HG03095 (cell line): ENCODE measurements around the gene DOCK1.
"Not testable (repeated sequence)": the region's sequence is repeated elsewhere in the genome, so short reads cannot be mapped to it uniquely, and the experiment has no call there.

Source experiments
- ATAC-seq: cut with Tn5 transposase; IDR thresholded peaks from one replicate; pipeline ENCODE4 v1.9.1; 2021; ENCODE audit warnings: moderate library complexity; ENCODE audit not compliant: unreplicated experiment

The DOCK1 gene

DNA sequence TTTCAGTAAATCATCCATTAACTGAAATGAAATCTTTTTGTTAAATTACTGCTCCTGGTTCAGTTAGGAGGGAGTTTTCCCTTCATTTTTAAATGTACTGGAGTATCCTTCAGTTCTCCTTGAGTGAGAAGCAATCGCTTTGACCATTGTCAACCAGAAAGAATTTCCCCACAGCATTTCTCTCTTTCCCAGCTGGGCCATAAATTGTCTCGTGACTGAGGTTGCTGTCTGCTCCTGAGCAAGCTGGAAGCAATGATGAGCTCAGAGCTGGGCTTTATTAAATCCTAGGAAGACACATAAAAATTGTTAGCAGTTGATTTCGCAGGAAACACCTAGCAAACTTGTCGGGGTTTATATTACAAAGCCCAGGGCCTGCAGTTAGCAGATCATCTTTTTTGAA, 393.2 kb downstream of the DOCK1 start:
- no peak for ATAC-seq

DNA sequence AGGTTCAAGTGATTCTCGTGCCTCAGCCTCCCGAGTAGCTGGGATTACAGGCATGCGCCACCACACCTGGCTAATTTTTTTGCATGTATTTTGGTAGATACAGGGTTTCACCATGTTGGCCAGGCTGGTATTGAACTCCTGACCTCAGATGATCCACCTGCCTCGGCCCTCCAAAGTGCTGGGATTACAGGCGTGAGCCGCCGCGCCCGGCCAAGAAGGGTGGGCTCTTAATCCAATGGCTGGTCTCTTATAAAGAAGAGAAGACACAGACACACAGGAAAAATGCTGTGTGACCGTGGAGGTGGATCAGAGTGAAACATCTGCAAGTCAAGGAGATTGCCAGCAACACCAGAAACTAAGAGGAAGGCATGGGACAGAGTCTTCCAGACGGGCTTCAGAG, 394.0 kb downstream of the DOCK1 start:
- not testable (repeated sequence) for ATAC-seq

DNA sequence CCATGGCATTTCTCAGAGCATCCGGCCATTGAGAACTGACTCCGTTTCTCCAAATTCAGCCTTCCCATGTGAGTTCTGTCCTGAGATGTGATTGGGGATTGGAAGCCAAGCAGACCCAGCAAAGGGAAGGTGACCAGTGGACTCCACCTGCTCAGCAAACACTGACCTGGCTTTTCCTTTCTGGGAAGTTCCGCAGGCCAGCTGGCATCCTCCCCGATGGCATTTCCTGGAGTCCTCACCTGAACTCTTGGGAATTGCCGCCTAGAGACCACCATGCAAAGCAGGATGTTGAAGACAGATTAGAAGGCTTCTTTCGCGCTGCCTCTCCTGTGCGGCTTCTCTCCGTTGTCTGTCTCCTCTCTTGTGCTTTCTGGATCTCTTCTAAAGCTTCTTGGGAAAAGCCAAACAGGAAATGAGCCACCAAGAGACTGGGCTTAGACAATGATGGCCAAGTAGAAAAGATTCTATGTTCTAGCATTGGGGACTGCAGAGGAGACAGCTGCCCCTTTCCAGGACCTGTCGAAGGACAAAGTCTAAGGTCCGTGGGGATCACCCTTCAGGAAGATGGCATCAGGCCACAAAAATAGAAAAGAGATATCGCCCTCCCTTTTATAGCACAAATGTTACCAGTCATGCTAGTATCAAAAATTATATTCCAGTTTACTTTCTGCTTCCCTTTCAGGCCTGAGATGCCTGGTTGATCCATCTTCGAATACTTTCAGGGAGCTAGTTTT, 394.9 kb downstream of the DOCK1 start:
- ATAC-seq = no peak

DNA sequence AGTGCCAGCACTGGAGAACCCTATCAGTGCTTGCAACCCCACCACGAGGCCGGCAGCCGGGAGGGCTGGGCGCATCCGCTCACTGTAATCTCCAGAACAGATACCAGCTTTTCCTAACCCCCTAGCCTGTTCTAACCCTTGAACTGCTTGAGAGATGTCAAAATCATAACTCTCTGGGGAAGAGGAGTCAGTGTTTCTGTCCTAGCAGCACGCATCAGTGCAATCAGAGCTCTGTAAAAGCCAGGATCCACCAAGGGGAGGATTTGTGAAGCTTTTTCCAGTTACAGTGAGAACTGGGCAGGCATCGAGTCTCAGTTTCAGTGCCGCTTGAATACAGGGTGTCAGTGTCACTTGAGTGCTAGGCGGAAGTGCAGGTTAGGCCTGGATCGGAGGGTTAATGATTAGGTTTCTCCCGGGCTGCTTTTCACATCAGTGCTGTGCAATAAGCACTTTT, 395.7 kb downstream of the DOCK1 start:
- ATAC-seq = no peak

DNA sequence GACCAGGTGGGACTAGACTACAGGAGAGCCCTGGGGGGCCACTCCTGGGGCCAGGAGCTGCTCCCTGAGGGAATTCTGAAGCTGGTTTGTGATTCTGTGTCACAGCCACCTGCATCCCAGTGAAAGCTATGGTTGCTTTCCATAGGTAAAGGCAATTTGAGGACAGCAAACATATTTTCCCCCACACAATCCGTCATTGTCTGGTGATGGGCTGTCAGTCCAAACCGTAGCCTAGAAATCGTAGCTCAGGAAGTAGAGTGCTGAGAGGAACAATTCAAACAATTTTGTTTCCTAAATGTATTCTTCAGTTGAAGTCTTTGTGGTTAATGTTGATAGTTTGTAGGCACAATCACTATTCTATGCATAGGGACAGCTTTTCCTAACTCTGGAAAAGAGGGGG, 397.1 kb downstream of the DOCK1 start:
- ATAC-seq = no peak

DNA sequence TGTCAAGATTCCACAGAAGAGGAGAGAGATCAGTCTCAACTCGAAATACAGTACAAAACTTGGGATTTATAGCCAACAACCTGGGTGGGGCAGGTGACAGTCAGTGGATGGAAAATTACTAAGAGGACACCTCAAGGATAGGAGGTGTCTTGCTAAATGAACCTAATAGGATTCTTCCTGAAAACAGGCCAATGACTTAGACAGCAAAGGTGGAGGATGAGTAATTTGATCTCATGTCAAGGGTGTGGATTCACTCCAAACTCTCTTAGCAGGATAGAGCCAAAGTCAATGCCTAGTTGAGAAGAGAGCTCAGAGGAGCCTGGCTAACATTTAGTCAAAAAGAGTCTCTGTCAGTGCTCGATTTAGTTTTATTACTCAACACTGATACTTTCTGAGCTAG, 397.9 kb downstream of the DOCK1 start:
- no peak for ATAC-seq

DNA sequence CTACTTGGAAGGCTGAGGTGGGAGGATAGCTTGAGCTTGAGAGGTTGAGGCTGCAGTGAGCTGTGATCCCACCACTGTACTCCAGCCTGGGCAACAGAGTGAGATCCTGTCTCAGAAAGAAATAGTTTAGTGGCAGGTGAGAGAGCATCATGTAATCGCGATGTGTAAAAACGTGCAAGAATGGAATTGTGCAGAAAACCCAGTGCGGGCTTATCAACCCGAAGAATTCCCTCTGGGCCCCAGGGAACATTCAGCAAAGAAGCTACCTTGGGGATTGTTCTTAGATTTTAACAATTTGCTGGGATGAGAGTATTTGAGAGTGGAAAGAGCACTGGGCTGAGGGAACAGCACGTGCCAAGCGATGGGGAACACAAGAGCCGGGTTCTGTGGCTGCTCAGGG, 398.5 kb downstream of the DOCK1 start:
- ATAC-seq = no peak

DNA sequence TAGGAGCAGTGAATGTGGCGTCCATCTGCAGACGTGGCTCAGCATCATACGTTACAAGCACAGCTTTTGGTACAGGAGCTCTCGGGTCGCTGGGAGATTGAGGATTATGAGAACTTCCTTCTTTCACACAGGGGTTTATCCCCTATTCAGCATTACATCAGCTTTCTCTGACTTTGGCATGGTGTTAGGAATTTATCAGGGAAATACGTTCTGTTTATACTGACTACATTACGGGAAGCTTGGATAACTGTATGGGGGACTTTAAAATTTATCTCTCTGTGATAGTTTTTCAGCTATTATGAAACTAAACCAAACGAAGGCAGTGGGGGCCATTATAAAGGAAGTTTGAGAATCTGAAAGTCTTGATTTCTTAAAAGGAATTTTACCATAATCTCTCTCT, 401.3 kb downstream of the DOCK1 start:
- no peak for ATAC-seq

DNA sequence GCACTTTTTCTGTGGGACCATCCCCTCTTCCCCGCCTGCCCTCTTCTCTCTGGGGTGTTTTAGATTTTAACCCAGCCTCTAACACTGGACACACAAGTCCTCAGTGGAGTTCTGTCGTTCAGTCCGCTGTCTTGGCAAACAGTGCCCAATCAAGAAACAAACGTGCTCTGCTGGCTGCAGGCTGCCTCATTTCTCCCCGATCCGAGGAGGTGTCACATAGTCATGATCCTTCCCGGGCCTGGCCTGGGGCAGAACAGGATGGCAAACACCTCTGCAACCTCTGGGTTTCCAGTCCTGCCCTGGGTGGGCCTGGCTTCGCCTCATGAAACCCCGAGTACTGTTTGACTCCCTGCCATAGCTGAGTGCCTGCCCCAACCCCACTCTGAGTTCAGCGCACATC, 402.1 kb downstream of the DOCK1 start:
- ATAC-seq = no peak

DNA sequence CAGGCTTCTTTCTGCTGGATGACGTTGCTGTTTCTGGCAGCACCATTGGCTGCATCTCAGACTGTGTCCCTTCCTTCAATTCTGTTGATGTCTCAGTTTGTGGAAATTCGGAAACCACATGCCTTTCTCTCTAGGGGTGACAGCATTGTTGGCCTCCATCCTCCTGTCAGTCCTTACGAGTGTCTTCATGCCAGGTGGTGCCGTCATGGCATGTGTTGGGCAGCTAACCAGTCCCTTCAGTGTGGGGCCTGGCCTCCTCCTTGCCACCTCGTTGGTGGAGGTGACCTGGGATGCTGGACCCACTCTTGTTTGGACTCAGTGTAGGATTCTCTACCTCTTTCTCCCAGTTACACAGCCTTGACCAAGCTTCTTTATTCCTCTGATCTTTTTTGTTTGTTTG, 402.8 kb downstream of the DOCK1 start:
- ATAC-seq = no peak

DNA sequence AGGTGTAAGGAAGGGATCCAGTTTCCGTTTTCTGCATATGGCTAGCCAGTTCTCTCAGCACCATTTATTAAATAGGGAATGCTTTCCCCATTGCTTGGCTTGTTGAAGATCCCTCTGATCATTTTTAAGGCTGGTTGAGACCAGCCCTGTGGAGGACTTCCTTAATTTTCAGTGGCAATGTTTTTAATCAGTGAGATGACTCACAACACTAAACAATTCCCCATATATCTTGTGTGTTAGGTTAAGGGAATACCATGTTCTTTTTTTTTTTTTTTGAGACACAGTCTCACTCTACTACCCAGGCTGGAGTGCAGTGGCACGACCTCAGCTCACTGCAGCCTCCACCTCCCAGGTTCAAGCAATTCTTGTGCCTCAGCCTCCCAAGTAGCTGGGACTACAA, 404.4 kb downstream of the DOCK1 start:
- ATAC-seq = not testable (repeated sequence)

DNA sequence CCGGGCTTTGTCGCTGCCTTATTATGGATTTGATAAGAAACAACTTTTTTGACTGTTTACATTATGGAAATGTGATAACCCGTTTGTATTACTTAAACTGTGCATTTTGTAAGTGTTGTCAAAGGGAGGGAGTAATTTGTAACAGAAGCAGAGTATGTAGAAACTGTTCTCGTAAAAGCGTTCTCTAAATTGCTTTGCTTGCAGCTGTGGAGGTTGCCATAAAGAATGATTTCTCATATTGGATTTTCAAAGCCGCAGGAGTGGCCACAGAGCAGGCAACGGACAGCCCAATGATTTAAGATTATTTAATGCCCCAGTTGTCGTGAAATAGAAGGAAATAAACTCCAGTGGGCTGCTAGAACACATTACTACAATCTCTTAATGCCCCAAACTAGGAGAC, 405.2 kb downstream of the DOCK1 start:
- ATAC-seq = no peak

DNA sequence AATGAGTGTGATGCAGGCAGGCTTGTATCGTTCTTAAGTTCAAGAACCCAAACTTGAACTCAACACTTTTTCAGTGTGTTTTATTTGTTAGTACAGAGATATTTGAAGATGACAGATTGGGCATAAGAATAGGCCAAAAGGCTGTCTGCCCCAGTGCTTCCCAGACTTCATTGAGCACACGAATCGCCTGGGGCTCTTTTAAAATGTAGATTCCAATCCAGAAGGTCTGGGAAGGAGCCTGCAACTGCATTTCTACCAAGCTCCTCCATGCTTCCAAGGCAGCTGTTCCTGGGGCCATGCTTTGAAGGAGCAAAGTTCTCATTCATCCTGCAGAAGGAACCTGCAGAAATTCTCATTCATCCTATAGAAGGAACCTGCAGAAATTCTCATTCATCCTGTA, 405.7 kb downstream of the DOCK1 start:
- no peak for ATAC-seq

DNA sequence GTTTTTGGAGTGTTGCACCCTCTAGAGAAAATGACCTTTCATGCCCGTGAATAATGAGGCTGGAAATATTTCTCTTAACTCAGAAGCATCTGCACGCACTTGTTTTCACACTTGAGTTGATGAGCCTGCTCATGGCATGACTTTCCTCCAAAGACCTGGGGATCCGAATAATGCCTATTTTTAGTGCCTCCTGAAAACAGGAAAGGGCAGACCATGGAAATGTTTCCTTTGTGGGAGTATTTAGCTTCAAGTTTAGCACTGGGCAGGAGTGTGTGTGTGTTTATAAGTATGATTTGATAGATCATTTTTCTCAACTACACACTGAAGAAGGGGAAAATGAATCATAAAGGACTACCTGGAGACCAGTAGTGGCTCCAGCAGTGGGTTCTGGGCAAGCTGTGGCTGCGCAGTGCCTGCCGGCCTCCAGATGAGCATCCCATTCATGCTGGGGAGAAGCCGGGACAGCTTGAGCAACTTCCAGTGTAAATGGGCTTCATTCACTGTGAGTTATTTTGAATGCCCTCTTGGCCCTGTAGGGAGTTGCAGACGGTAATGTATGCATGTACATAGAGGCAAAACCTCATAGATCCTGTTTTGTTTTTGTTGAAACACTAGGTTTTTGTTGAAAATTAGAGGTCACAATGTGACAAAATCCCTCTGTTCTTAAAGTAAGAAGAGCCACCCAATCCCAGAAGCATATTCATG, 408.9 kb downstream of the DOCK1 start:
- ATAC-seq = no peak

DNA sequence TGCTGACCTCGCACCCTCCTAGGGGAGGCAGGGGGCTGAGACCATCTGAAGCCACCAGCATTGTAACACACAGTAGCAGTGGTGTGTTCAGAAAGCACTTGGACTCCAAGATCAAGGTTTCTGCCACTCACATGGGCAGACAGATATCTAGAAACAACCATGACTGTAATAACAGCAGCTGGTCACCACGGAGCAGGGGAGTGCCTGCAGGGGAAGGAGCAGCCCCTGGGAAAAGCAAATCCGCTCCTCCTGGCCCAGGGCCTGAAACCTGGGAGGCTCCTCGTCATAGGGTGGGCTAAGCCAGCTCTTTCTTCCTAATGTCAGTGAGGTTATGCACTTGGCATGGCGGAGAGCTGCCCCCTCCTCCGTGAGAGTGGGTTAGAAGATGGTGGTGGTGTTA, 409.6 kb downstream of the DOCK1 start:
- no peak for ATAC-seq

DNA sequence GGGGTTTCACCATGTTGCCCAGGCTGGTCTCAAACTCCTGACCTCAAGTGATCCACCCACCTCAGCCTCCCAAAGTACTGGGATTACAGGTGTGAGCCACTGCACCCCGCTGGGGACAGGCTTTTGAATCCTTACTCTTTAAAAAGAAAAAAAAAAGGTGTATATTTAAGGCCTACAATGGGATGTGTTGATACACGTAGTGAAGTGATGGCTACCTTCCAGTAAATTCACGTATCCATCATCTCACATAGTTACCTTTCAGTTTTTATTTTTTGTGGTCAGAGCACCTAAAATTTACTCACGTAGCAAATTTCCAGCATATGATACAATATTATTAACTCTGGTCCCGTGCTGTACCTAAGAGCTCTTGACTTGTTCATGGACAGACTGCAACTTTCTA, 410.7 kb downstream of the DOCK1 start:
- no peak for ATAC-seq

DNA sequence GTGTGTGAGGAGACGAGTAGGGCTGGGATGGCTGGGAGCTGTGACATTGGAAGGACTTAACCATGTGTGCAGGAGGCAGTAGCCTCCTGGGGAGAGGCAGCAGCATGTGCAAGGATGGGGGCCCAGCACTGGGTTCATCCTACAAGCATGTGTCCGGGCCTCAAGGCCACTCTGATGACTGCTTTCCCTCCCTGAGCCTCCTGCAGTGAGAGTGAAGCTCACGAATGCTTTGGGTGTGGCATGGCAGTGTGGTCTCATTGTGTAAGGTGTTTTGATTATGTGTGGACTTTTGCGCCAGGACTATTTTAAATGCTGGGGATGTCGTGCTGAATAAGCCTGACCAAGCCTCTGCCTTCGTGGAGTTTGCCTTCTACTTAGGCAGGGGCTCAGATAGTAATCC, 413.2 kb downstream of the DOCK1 start:
- no peak for ATAC-seq

DNA sequence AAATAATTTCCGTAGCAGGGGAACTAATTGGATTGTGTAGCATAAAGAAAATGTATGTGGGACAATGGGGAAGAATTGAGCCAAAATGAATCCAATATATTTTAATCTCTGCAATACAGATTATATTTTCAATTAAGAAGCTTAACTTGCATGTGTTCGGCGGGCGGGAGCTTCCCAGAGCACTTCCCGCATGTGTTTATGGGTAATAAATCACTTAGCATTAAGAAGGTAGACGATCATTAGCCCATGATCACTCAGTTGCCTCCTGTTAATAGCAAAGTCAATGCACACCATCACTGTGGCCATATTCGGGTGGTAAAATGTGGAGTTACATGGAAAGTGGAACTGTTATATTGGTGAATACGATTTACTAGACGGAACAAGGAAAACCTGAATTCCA, 414.0 kb downstream of the DOCK1 start:
- ATAC-seq = no peak

DNA sequence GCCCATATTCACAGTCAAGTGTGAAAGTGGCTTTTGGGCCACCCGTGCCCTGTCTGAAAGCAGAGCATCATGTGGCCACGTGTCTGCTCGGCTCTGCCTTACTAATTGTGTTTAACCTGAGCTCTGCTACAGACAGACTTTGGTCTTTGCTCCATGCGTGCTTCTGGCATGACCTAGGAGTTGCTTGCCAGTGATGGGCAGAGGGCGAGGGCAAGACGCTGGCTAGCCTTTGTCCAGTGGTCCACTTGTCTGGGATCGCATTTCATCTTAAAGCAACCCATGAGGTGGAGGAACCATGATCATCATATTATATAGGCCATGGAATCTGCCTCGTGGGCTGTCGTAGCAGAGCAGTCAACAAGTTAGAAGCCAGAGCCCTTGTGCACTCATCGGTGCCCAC, 414.5 kb downstream of the DOCK1 start:
- ATAC-seq = no peak

DNA sequence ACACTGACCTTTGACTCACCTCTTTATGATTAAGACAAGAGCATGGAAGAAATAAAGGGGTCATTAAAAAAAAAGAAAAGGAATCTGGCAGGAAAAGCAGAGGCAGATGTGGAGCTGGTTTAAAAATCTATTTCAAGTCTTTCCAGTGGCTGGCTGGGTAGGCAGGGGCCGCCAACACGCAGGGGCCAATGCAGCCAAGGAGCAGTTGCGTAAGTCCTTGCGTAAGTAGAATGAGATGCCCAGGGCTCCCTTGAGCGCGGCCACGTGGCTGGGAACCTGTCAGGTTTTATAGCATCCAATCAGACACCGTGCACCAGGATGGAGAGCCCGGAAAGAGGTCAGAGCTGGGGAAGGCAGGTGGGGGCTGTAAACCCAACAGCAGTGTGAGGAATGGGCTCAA, 414.9 kb downstream of the DOCK1 start:
- no peak for ATAC-seq

DNA sequence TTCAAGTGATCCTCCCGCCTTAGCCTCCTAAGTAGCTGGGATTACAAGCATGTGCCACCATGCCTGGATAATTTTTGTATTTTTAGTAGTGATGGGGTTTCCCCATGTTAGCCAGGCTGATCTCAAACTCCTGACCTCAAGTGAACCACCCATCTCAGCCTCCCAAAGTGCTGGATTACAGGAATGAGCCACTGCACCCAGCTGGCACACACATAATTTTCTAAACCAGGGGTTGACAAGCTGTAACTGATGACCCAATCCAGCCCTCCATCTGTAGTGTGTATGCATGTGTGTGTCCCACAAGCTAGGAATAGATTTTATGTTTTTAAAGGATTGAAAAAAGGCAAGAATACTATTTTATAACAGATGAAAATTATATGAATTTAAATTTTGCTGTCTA, 417.1 kb downstream of the DOCK1 start:
- ATAC-seq = no peak

DNA sequence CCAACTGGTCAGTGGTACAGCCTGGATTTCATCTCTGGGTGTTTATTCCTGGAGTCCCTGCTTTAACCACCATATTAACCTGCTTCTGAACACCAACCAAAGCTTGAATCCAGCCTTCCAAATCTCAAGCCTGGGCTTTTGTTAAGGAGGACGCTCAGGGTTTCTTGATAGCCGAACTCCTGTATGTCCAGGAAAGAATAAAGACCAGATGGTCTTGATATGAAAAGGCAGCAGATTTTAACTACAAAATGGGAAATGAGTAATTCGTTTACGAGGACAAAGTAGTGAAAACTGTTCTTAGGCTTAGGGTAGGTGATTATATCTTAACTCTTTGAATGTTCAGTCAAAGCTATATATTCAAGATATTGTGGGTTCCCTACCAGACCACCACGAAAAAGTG, 420.3 kb downstream of the DOCK1 start:
- no peak for ATAC-seq

DNA sequence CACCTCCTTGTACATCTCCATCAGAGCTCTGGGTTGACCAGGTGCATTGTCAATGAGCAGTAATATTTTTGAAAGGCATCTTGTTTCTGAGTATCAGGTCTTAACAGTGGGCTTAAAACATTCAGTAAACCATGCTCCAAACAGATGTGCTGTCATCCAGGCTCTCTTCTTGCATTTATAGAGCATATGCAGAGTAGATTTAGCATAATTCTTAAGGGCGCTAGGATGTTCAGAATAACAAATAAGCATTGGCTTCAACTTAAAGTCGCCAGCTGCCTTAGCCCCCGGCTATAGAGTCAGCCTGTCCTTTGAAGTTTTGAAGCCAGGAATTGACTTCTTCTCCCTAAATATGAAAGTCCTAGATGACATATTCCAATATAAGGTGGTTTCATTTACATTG, 421.7 kb downstream of the DOCK1 start:
- no peak for ATAC-seq
